OCI-LY7 (cell line): ENCODE data around the gene SLC12A8. TPM values are rescaled to one million over a fixed set of nuclear protein-coding genes. Genes with fewer than 3 reads are reported as not detected.

Experiments
- BruUV-seq: library from RNA; stranded (reverse); fragments of 400-500 nt; replicated peaks from 2 replicates; lab custom pipeline; 2021; lab: Mats Ljungman, UMichigan
- CTCF ChIA-PET: fragments of 300-600 bp; sonication (Branson Sonifier 250); formaldehyde crosslinking; loops from one replicate; lab custom pipeline; 2022; ENCODE audit warnings: antibody characterized with exemption; ENCODE audit not compliant: unreplicated experiment; lab: Charles Lee
- POLR2A ChIA-PET: fragments of 300-600 bp; sonication (Branson Sonifier 250); formaldehyde crosslinking; loops from one replicate; lab custom pipeline; 2022; ENCODE audit warnings: antibody characterized with exemption; lab: Charles Lee
- DNase-seq: peaks from one replicate; pipeline ENCODE4 v3.0.0-alpha.2; 2015; ENCODE audit warnings: low spot score
- H2AFZ ChIP-seq: fragments of 200-600 bp; sonication (generic), shearing (Covaris generic); 2 replicates; pipeline ENCODE4 v1.6.1; 2014; ENCODE audit warnings: mild to moderate bottlenecking, antibody characterized with exemption, low read length, moderate library complexity
- H3K27ac ChIP-seq: fragments of 200-600 bp; sonication (generic); 2 replicates; pipeline ENCODE4 v1.5.1; 2014; ENCODE audit warnings: mixed run types, low read depth, mild to moderate bottlenecking, moderate library complexity, low read length, inconsistent platforms; ENCODE audit not compliant: poor library complexity, severe bottlenecking
- H3K36me3 ChIP-seq: fragments of 200-600 bp; sonication (generic); 2 replicates; pipeline ENCODE4 v1.6.1; 2014; ENCODE audit warnings: mild to moderate bottlenecking, antibody characterized with exemption, low read length, moderate library complexity, mixed read lengths; ENCODE audit not compliant: insufficient read depth
- H3K4me1 ChIP-seq: fragments of 200-600 bp; sonication (generic); 2 replicates; pipeline ENCODE4 v1.5.1; 2014; ENCODE audit warnings: mild to moderate bottlenecking, low read length; ENCODE audit not compliant: insufficient read depth, poor library complexity, severe bottlenecking
- H3K4me2 ChIP-seq: fragments of 200-600 bp; sonication (generic); 2 replicates; pipeline ENCODE4 v1.6.1; 2014; ENCODE audit warnings: mild to moderate bottlenecking, low read length
- H3K4me3 ChIP-seq: fragments of 200-600 bp; sonication (generic); 2 replicates; pipeline ENCODE4 v1.5.1; 2014; ENCODE audit warnings: mild to moderate bottlenecking, low read depth, low read length; ENCODE audit not compliant: poor library complexity, severe bottlenecking
- H3K79me2 ChIP-seq: fragments of 200-600 bp; sonication (generic); 2 replicates; pipeline ENCODE4 v1.6.1; 2016; ENCODE audit warnings: low read depth, mild to moderate bottlenecking, low read length, moderate library complexity, mixed read lengths; ENCODE audit not compliant: insufficient read depth
- H3K9me2 ChIP-seq: fragments of 200-600 bp; sonication (generic); 2 replicates; pipeline ENCODE4 v1.6.1; 2016; ENCODE audit warnings: mild to moderate bottlenecking, low read length, mixed read lengths; ENCODE audit not compliant: insufficient read depth
- H3K9me3 ChIP-seq: fragments of 200-600 bp; sonication (generic); 2 replicates; pipeline ENCODE4 v1.6.1; 2014; ENCODE audit warnings: mild to moderate bottlenecking, mixed run types, low read length, mixed read lengths
- H4K20me1 ChIP-seq: fragments of 200-600 bp; sonication (generic); 2 replicates; pipeline ENCODE4 v1.6.1; 2014; ENCODE audit warnings: mild to moderate bottlenecking, antibody characterized with exemption, low read length, moderate library complexity, mixed read lengths; ENCODE audit not compliant: insufficient read depth
- EZH2phosphoT487 ChIP-seq: fragments of 200-600 bp; sonication (generic); IDR thresholded peaks from 2 replicates; pipeline ENCODE4 v1.6.1; 2018; ENCODE audit warnings: low read depth, borderline replicate concordance, mild to moderate bottlenecking, mixed run types, antibody characterized with exemption, low read length, moderate library complexity, mixed read lengths
- intact Hi-C: fragments of 100-400 bp; cut with micrococcal nuclease; formaldehyde crosslinking; loops from one replicate; pipeline ENCODE4 v1.10.0; 2022; ENCODE audit not compliant: unreplicated experiment
- total RNA-seq, 2 experiments: library from RNA; depleted of rRNA in 1 of 2; stranded (reverse); fragments of >200 nt in 1 of 2; shearing (Covaris generic) in 1 of 2; gene quantifications; 2 replicates each; pipeline ENCODE4 v1.2.3, GENCODE V29; 2014 to 2022
- TF ChIP-seq, protein P1 (sequence below): fragments of 200-600 bp; sonication (generic); conservative IDR thresholded peaks from 2 replicates; pipeline ENCODE4 v1.5.1; 2014; ENCODE audit warnings: mild to moderate bottlenecking, antibody characterized with exemption, low read length, moderate library complexity, mixed read lengths

The SLC12A8 gene
- total RNA-seq, 2 experiments from 2014 or later = 0.84 to 1.0 TPM

GRCh38 chr3:125144653-125145314 lies 67.8 kb downstream of the SLC12A8 start:
- H3K79me2 ChIP-seq = no peaks in the 10 kb centered on the region
- H3K4me2 ChIP-seq = no peak overlapping the region
- DNase-seq = no peak
- CTCF ChIA-PET = no interaction called here
- no peaks in the 10 kb centered on the region for H3K4me1 ChIP-seq
- H3K27ac ChIP-seq = no peak overlapping the region
- no peaks in the 10 kb centered on the region for H3K36me3 ChIP-seq
- no peaks in the 10 kb centered on the region for H3K9me3 ChIP-seq
- no peak overlapping the region for H3K4me3 ChIP-seq
- no TSS peak for BruUV-seq
- H2AFZ ChIP-seq = no peak overlapping the region
- TF ChIP-seq, protein P1, sequence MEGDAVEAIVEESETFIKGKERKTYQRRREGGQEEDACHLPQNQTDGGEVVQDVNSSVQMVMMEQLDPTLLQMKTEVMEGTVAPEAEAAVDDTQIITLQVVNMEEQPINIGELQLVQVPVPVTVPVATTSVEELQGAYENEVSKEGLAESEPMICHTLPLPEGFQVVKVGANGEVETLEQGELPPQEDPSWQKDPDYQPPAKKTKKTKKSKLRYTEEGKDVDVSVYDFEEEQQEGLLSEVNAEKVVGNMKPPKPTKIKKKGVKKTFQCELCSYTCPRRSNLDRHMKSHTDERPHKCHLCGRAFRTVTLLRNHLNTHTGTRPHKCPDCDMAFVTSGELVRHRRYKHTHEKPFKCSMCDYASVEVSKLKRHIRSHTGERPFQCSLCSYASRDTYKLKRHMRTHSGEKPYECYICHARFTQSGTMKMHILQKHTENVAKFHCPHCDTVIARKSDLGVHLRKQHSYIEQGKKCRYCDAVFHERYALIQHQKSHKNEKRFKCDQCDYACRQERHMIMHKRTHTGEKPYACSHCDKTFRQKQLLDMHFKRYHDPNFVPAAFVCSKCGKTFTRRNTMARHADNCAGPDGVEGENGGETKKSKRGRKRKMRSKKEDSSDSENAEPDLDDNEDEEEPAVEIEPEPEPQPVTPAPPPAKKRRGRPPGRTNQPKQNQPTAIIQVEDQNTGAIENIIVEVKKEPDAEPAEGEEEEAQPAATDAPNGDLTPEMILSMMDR = no peak
- no peak for TF ChIP-seq EZH2phosphoT487
- no peaks in the 10 kb centered on the region for H4K20me1 ChIP-seq
- POLR2A ChIA-PET = no interaction called here
- intact Hi-C loops = no loop called here
- H3K9me2 ChIP-seq = no peaks in the 10 kb centered on the region

DNA sequence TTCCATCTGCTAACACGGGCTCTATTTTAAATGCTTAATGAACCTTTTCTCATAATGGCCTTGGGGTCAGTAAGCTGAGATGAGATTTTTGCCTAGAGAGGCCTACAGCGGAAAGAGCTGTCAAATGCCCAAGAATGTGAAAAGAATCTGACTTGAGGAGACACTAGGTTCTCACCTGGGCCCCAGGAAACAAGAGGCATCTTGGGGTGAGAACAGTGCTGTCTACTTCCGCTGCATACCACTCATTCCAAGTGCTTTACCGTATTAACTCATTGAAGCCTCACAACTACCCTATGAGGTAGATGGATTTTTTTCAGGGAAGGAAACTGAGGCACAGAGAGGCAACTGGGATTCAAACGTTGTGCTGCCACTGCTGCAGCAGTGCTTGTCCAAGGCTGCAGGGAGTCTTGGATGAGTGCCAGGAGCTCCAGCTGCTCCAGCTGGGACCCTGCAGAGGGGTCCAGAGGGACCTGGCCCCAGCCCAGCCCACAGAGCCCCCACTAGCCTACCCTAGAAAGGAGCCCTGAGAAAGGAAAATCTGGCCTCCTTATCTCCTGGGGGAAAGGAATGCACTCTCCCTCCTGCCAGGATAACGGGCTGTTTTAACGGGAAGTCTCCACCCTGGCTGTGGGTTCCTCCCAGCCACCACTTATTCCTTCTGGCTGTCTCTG lies 68.4 kb downstream of the SLC12A8 start:
- intact Hi-C loops = no loop called here
- CTCF ChIA-PET = no interaction called here
- no peak overlapping the region for H3K4me3 ChIP-seq
- no peak overlapping the region for H3K27ac ChIP-seq
- no peak overlapping the region for H2AFZ ChIP-seq
- POLR2A ChIA-PET = no interaction called here
- no peaks in the 10 kb centered on the region for H3K4me1 ChIP-seq
- H3K36me3 ChIP-seq = no peaks in the 10 kb centered on the region
- H3K9me2 ChIP-seq = no peaks in the 10 kb centered on the region
- DNase-seq = no peak
- H3K9me3 ChIP-seq = no peaks in the 10 kb centered on the region
- TF ChIP-seq, protein P1 = no peak
- TF ChIP-seq EZH2phosphoT487 = no peak
- no peaks in the 10 kb centered on the region for H4K20me1 ChIP-seq
- H3K4me2 ChIP-seq = no peak overlapping the region
- no peaks in the 10 kb centered on the region for H3K79me2 ChIP-seq
- BruUV-seq = no TSS peak

DNA sequence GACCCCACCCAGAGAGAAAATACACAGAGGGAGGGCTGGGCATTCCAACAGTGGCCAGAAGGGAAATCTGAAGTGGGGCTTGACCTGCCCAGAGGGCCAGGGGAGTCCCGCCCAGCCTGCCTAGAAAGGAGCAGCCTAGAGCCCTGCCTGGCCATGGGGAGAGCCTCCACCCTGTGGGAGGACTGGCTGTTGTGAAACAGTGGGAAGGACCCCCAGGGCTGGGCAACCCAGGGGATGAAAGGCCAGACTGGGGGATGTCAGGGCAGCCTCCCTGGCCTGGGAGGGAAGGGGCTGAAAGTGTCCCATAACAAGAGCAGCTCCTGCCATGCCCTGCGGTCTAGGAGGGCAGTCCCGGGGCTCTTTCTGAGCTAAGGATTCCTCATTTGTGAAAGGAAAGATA lies 69.0 kb downstream of the SLC12A8 start:
- Histone ChIP-seq H3K27ac (no peak overlapping the region), H3K79me2 (no peaks in the 10 kb centered on the region), H3K4me1 (no peaks in the 10 kb centered on the region), H3K9me2 (no peaks in the 10 kb centered on the region), H2AFZ (no peak overlapping the region), H3K36me3 (no peaks in the 10 kb centered on the region), H3K4me3 (no peak overlapping the region), H3K4me2 (no peak overlapping the region), H3K9me3 (no peaks in the 10 kb centered on the region), H4K20me1 (no peaks in the 10 kb centered on the region)
- ChIA-PET POLR2A (no interaction called here), CTCF (no interaction called here)
- no TSS peak for BruUV-seq
- no peak for DNase-seq
- TF ChIP-seq, protein P1 = no peak
- TF ChIP-seq EZH2phosphoT487 = no peak
- intact Hi-C loops = no loop called here
